ENCODE measurements around the gene CST6. TPM values are rescaled to one million over a fixed set of nuclear protein-coding genes. Genes with fewer than 3 reads are reported as not detected.
A peak's percentile ranks its signal among the peaks of the same experiment; 100 is the strongest.

Gene CST6
- polyA plus RNA-seq, 2 of the 4 experiments (the other 2 are of a cell fraction): not detected

DNA sequence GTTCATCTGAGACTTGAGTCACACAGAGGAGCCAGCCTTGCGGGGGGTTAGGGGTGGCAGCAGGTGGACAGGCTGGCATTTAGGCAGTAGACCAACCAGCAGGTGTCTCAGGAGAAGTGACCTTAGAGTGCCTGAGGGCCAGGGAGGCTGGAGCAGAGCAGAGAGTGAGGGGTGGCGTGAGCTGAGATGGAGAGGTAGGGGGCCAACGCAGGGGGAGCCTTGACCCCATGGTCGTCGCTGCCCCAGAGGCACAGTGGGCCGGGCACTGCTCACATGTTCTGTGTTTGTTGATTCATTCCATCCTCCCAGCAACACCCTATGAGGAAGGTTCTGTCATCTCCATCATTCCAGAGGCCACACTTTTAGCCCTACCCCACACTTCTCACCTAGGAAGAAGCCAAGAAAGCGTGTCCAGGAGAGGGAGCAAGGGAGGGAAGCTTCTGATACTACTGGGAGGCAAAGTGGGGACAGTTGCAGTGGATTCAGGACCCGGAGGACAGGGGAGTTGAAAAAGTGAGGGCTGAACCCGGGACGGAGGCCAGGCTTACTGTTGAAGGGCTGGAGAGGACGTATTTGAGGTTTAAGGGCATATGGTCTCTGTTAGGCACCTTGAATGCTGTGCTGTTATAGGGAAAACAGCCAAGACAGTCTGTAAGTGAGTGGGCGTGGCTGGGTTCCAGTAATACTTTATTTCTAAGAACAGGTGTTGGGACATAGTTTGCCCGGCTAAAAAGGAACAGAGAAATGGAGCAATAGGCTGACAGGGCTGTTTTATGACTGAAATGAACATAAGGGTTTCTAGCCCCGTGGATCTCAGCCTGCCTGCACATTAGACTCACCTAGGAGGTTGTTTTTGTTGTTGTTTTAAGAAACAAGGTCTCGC, 43.0 kb upstream of the CST6 start:
- Histone ChIP-seq H3K4me1 (no peaks in the 10 kb centered on the region; the same call in 2 of the 3 replicates), H3K4me2 (no peak overlapping the region), H3K9me3 (no peaks in the 10 kb centered on the region), H3K27ac (no peak overlapping the region), H3K4me3 (no peak overlapping the region)
- ChIA-PET CTCF (interaction anchor here (0.6 to 2.5 kb wide), 14 partner anchors 9 to 257 kb away, joined by 3 to 12 read pairs (median 4); partner anchors contain the start of genes CCDC85B, FIBP and KAT5), POLR2A (no interaction called here)
- TF ChIP-seq NR3C1 (IDR thresholded peaks at IDR 0.05) (no peak), RARB (CRISPR knock-in tag; IDR thresholded peaks at IDR 0.05) (no peak)
- FAIRE-seq (no peak), ATAC-seq (peak; percentile 37 to 56; a peak in 3 of 6 replicates), DNase-seq (ENCODE audit: low read depth in 1 of 2, low spot score in 1 of 2) (no peak)
- 85% methylated on average over 15 of the region's 15 CpGs for WGBS (ENCODE audit: missing lambda C conversion rate)

DNA sequence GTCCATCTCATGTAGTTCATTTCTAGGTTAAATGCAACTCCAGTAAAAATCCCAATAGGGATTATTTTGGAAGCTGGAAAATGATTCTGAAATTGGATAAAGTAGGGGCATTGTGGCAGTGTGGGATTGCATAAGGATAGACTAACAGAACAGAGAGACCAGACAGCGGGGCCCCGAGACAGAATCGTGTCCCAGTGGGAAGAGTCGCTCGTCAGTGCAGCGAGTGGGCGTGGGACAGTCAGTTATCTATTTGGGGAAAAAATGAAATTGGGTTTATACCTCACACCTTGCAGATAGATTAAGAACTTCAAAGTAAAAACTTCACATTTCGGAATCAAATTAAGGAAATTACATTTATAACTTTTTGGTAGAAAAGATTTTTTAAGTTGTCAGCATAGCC, 39.7 kb upstream of the CST6 start:
- no peak overlapping the region for H3K4me2 ChIP-seq
- H3K4me1 ChIP-seq: no peaks in the 10 kb centered on the region
- H3K4me3 ChIP-seq: no peak overlapping the region
- ChIA-PET CTCF (interaction anchor here (0.6 to 1.7 kb wide), 6 partner anchors 14 to 834 kb away, joined by 3 to 9 read pairs (median 4); no protein-coding TSS in a partner anchor), POLR2A (no interaction called here)
- 92% methylated on average over 8 of the region's 8 CpGs for WGBS (ENCODE audit: missing lambda C conversion rate)
- no peak for TF ChIP-seq ESRRA (IDR thresholded peaks at IDR 0.05; ENCODE audit: borderline replicate concordance, low read length)
- TF ChIP-seq RCOR1 (IDR thresholded peaks at IDR 0.05; ENCODE audit: low read depth, low read length): no peak
- no peak for TF ChIP-seq CHD4 (IDR thresholded peaks at IDR 0.05; ENCODE audit: borderline replicate concordance)
- TF ChIP-seq MAZ (IDR thresholded peaks at IDR 0.05; ENCODE audit: borderline replicate concordance, low read depth, low read length): no peak
- no peak for TF ChIP-seq CBX2 (IDR thresholded peaks at IDR 0.05; ENCODE audit: borderline replicate concordance, low read depth)
- no peak for TF ChIP-seq CHD2 (IDR thresholded peaks at IDR 0.05; ENCODE audit: low read length, partially characterized antibody)
- TF ChIP-seq, protein P1, sequence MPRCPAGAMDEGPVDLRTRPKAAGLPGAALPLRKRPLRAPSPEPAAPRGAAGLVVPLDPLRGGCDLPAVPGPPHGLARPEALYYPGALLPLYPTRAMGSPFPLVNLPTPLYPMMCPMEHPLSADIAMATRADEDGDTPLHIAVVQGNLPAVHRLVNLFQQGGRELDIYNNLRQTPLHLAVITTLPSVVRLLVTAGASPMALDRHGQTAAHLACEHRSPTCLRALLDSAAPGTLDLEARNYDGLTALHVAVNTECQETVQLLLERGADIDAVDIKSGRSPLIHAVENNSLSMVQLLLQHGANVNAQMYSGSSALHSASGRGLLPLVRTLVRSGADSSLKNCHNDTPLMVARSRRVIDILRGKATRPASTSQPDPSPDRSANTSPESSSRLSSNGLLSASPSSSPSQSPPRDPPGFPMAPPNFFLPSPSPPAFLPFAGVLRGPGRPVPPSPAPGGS (IDR thresholded peaks at IDR 0.05): no peak
- no peak for TF ChIP-seq MAX (IDR thresholded peaks at IDR 0.05)
- TF ChIP-seq, protein P2, sequence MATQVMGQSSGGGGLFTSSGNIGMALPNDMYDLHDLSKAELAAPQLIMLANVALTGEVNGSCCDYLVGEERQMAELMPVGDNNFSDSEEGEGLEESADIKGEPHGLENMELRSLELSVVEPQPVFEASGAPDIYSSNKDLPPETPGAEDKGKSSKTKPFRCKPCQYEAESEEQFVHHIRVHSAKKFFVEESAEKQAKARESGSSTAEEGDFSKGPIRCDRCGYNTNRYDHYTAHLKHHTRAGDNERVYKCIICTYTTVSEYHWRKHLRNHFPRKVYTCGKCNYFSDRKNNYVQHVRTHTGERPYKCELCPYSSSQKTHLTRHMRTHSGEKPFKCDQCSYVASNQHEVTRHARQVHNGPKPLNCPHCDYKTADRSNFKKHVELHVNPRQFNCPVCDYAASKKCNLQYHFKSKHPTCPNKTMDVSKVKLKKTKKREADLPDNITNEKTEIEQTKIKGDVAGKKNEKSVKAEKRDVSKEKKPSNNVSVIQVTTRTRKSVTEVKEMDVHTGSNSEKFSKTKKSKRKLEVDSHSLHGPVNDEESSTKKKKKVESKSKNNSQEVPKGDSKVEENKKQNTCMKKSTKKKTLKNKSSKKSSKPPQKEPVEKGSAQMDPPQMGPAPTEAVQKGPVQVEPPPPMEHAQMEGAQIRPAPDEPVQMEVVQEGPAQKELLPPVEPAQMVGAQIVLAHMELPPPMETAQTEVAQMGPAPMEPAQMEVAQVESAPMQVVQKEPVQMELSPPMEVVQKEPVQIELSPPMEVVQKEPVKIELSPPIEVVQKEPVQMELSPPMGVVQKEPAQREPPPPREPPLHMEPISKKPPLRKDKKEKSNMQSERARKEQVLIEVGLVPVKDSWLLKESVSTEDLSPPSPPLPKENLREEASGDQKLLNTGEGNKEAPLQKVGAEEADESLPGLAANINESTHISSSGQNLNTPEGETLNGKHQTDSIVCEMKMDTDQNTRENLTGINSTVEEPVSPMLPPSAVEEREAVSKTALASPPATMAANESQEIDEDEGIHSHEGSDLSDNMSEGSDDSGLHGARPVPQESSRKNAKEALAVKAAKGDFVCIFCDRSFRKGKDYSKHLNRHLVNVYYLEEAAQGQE (IDR thresholded peaks at IDR 0.05): no peak
- TF ChIP-seq E2F6 (IDR thresholded peaks at IDR 0.05; ENCODE audit: borderline replicate concordance, low read depth): no peak
- ATAC-seq (no peak), FAIRE-seq (no peak), DNase-seq (ENCODE audit: low read depth in 1 of 2, low spot score in 1 of 2) (no peak)
- H3K9me3 ChIP-seq: no peaks in the 10 kb centered on the region
- no peak overlapping the region for H3K27ac ChIP-seq

GRCh38 chr11:65973439-65974110, 38.2 kb upstream of the CST6 start:
- TF ChIP-seq PBX3 (IDR thresholded peaks at IDR 0.05) (no peak), FOSL2 (IDR thresholded peaks at IDR 0.05) (no peak), FOSL2 (CRISPR knock-in tag; IDR thresholded peaks at IDR 0.05) (no peak), ESRRA (IDR thresholded peaks at IDR 0.05; ENCODE audit: borderline replicate concordance, low read length) (no peak), JUN (IDR thresholded peaks at IDR 0.05) (no peak), ZSCAN20 (CRISPR knock-in tag; IDR thresholded peaks at IDR 0.05) (no peak), POLR2AphosphoS2 (conservative IDR thresholded peaks at IDR 0.05; ENCODE audit: low read length) (no peak), TFCP2L1 (CRISPR knock-in tag; IDR thresholded peaks at IDR 0.05) (no peak), NPAS2 (CRISPR knock-in tag; IDR thresholded peaks at IDR 0.05; ENCODE audit: borderline replicate concordance) (no peak)
- TF ChIP-seq, protein P1 (IDR thresholded peaks at IDR 0.05): no peak
- TF ChIP-seq, protein P3, sequence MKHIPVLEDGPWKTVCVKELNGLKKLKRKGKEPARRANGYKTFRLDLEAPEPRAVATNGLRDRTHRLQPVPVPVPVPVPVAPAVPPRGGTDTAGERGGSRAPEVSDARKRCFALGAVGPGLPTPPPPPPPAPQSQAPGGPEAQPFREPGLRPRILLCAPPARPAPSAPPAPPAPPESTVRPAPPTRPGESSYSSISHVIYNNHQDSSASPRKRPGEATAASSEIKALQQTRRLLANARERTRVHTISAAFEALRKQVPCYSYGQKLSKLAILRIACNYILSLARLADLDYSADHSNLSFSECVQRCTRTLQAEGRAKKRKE (CRISPR knock-in tag; IDR thresholded peaks at IDR 0.05; ENCODE audit: low read depth): no peak
- H3K27ac ChIP-seq: no peak overlapping the region
- ATAC-seq (no peak; a peak in 1 of 6 replicates), DNase-seq (ENCODE audit: low read depth in 1 of 2, low spot score in 1 of 2) (no peak), FAIRE-seq (no peak)
- CTCF ChIA-PET: interaction anchor here (0.6 to 2.0 kb wide), 5 partner anchors 11 to 184 kb away, joined by 3 to 8 read pairs (median 3); no protein-coding TSS in a partner anchor
- POLR2A ChIA-PET: no interaction called here
- H3K4me1 ChIP-seq: no peaks in the 10 kb centered on the region
- no peak overlapping the region for H3K4me3 ChIP-seq
- H3K4me2 ChIP-seq: no peak overlapping the region
- 90% methylated on average over 13 of the region's 13 CpGs for whole genome bisulfite sequencing (ENCODE audit: missing lambda C conversion rate)
- no peaks in the 10 kb centered on the region for H3K9me3 ChIP-seq

All from A549 (cell line).